ENCODE results near the gene RPTOR.

RPTOR gene

DNA sequence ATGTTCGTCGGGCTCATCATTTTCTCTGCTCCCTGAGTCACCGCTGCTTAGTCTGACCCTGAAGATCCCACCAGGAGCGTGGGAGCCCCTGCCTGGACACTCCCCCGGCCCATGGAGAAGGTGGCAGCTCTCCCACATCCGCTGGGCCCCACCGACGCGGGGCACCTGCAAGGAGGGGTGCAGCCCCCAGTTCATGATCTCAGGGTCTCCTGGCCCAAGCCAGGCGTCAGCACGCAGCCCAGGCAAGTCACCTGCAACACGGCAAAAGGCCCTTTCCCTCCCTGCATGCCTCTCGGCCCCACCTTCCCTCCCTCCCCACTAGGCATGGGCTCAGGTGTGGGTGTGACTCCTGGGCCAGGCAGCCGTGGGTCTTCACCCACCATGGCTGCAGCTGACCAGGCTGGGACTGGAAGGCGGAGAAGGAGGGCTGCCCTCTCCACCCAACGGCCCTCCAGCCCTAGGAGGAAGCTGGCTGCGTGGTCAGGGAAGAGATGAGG lies 437.3 kb downstream of the RPTOR start:
- no peak for DNase-seq (ENCODE audit: extremely low spot score)
- TF ChIP-seq, protein P1, sequence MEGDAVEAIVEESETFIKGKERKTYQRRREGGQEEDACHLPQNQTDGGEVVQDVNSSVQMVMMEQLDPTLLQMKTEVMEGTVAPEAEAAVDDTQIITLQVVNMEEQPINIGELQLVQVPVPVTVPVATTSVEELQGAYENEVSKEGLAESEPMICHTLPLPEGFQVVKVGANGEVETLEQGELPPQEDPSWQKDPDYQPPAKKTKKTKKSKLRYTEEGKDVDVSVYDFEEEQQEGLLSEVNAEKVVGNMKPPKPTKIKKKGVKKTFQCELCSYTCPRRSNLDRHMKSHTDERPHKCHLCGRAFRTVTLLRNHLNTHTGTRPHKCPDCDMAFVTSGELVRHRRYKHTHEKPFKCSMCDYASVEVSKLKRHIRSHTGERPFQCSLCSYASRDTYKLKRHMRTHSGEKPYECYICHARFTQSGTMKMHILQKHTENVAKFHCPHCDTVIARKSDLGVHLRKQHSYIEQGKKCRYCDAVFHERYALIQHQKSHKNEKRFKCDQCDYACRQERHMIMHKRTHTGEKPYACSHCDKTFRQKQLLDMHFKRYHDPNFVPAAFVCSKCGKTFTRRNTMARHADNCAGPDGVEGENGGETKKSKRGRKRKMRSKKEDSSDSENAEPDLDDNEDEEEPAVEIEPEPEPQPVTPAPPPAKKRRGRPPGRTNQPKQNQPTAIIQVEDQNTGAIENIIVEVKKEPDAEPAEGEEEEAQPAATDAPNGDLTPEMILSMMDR (IDR thresholded peaks at IDR 0.05; ENCODE audit: control extremely low read depth, extremely low read depth, low read depth, missing control alignments): no peak
- ChIA-PET CTCF (interaction anchor here (0.9 to 2.2 kb wide), 3 partner anchors 555 to 880 kb away, joined by 3 to 9 read pairs (median 6); partner anchors contain the start of gene GAA), POLR2A (no interaction called here)

DNA sequence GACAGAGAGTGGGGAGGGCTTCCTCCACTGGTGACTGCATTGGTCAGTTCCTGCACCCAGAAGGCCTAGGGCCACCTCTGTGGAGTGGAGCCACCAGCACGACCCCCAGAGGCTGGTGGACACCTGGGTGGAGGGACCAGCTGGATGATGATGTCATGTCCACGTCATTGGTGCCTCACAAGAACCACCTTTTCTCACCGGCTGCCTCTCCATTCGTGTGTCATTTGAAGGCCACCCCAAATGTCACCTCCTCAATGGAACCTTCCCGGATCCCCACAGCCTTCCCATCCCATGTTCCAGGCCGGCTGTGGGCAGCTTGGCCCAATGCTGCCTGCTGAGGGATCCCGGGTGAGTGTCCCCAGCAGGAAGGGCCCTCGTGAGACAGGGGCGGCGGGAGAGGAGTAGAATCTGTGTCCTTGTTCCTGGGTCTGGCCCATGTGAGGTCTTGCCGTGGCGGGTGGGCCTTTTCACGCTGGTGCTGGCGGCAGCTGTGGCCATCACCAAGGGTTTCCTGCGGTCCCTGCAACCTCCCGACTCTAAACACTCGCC lies 437.9 kb downstream of the RPTOR start:
- POLR2A ChIA-PET: no interaction called here
- no peak for DNase-seq (ENCODE audit: extremely low spot score)
- TF ChIP-seq, protein P1 (IDR thresholded peaks at IDR 0.05; ENCODE audit: control extremely low read depth, extremely low read depth, low read depth, missing control alignments): no peak
- CTCF ChIA-PET: interaction anchor here (1.0 to 2.2 kb wide), 2 partner anchors 556 to 557 kb away, joined by 6 to 9 read pairs; no protein-coding TSS in a partner anchor

GRCh38 chr17:80983545-80983944 lies 438.9 kb downstream of the RPTOR start:
- ChIA-PET POLR2A (no interaction called here), CTCF (interaction anchor here (1.7 kb wide), 1 partner anchor 13 kb away, joined by 5 read pairs; no protein-coding TSS in a partner anchor)
- TF ChIP-seq, protein P1 (IDR thresholded peaks at IDR 0.05; ENCODE audit: control extremely low read depth, extremely low read depth, low read depth, missing control alignments): no peak
- no peak for DNase-seq (ENCODE audit: extremely low spot score)

GRCh38 chr17:80984749-80985148 lies 440.1 kb downstream of the RPTOR start:
- TF ChIP-seq, protein P1 (IDR thresholded peaks at IDR 0.05; ENCODE audit: control extremely low read depth, extremely low read depth, low read depth, missing control alignments): no peak
- no peak for DNase-seq (ENCODE audit: extremely low spot score)
- ChIA-PET CTCF (interaction anchor here (0.7 to 1.8 kb wide), 4 partner anchors 15 to 557 kb away, joined by 3 to 12 read pairs (median 4); no protein-coding TSS in a partner anchor), POLR2A (no interaction called here)

DNA sequence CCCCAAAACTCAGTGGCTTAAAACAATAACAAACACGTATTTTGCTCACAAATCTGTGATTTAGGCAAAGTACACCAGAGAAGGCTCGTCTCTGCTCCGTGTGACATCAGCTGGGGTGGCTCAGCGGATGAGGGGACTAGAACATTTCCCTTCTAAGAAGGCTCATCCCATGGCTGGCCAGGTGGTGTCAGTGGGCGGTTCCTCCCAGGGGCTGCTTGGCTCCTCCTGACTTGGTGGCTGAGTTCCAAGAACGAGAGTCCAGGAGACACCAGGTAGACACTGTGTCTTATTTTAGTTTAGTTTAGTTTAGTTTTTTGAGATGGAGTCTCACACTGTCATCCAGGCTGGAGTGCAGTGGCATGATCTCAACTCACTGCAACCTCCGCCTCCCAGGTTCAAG lies 441.4 kb downstream of the RPTOR start:
- POLR2A ChIA-PET: no interaction called here
- CTCF ChIA-PET: interaction anchor here (1.2 to 1.3 kb wide), 2 partner anchors 9 to 559 kb away, joined by 3 read pairs; no protein-coding TSS in a partner anchor
- DNase-seq (ENCODE audit: extremely low spot score): no peak
- TF ChIP-seq, protein P1 (IDR thresholded peaks at IDR 0.05; ENCODE audit: control extremely low read depth, extremely low read depth, low read depth, missing control alignments): no peak

GRCh38 chr17:80986816-80987475 lies 442.3 kb downstream of the RPTOR start:
- DNase-seq (ENCODE audit: extremely low spot score): no peak
- ChIA-PET CTCF (interaction anchor here (1.2 to 3.6 kb wide), 3 partner anchors 9 to 560 kb away, joined by 3 to 29 read pairs (median 3); no protein-coding TSS in a partner anchor), POLR2A (interaction anchor here (0.7 kb wide), 1 partner anchor 1149 kb away, joined by 5 read pairs; no protein-coding TSS in a partner anchor)
- TF ChIP-seq, protein P1 (IDR thresholded peaks at IDR 0.05; ENCODE audit: control extremely low read depth, extremely low read depth, low read depth, missing control alignments): no peak

Measured in GM10248 (cell line).